ENCODE measurements around the gene RRP12. TPM values are rescaled to one million over a fixed set of nuclear protein-coding genes. Genes with fewer than 3 reads are reported as not detected.

The RRP12 gene
- total RNA-seq, 1 donor = 15.9 TPM

DNA sequence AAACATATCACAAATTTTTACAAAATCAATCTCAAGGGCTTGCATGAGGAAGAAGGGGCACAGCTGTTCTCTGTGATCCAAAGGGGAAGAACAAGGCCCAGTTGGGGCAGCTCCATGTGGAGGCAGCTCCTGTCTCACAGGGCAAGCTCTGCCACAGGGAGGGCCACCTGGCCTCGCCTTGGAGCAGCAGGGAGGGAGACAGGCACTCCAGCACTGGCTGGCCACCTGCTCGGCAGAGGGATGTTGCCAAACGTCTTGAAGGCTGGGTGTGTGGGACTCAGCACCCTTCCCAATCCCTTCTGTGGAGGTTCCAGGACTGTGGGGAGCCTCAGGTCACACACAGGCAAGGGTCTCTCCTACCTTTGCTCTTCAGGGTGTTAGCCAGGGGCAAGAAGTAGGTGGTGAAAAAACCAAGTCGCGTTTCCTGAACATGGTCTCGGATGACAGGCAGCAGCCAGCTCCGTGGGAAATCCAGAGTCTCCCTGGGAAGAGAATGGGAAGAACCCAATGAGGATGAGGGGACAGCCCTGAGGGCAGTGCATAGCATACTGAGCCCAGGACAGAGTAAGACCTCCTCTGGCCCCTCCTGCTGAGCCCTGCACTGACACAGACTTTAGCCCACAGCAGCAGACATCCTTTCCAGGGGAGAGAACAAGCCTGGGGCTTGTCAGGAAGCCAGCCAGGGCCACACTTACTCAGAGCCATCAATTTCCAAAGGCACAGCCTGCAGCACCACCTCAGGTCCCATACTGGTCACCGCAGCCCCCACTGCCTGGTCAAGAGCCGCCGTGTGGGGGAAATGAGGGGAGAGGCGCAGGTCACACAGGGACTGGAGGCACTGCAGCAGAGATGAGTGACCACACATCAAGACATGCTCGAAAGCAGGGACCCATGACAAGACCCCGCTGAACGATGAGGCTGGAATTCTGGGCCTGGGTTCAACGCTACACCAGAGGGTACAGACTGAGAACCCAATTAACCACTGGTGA, 21.9 kb downstream of the RRP12 start:
- Histone ChIP-seq H4K20me1 (ENCODE audit: insufficient read depth, low read length) (no peaks in the 10 kb centered on the region), H3K4me2 (ENCODE audit: insufficient read depth, low read length) (no peak overlapping the region), H3K27me3 (ENCODE audit: insufficient read depth, low read length) (no peaks in the 10 kb centered on the region), H3K9me3 (ENCODE audit: low read depth, low read length) (no peaks in the 10 kb centered on the region), H3K4me3 (ENCODE audit: insufficient read depth, low read length) (no peak overlapping the region), H3K36me3 (ENCODE audit: insufficient read depth, low read length) (peaks cover 63% of the 10 kb centered on the region), H3K27ac (ENCODE audit: low read depth, low read length) (no peak overlapping the region), H3K4me1 (ENCODE audit: insufficient read depth, low read length) (no peaks in the 10 kb centered on the region), H3K79me2 (ENCODE audit: insufficient read depth, low read length) (no peaks in the 10 kb centered on the region), H2AFZ (ENCODE audit: low read length) (no peak overlapping the region)
- TF ChIP-seq, protein P1, sequence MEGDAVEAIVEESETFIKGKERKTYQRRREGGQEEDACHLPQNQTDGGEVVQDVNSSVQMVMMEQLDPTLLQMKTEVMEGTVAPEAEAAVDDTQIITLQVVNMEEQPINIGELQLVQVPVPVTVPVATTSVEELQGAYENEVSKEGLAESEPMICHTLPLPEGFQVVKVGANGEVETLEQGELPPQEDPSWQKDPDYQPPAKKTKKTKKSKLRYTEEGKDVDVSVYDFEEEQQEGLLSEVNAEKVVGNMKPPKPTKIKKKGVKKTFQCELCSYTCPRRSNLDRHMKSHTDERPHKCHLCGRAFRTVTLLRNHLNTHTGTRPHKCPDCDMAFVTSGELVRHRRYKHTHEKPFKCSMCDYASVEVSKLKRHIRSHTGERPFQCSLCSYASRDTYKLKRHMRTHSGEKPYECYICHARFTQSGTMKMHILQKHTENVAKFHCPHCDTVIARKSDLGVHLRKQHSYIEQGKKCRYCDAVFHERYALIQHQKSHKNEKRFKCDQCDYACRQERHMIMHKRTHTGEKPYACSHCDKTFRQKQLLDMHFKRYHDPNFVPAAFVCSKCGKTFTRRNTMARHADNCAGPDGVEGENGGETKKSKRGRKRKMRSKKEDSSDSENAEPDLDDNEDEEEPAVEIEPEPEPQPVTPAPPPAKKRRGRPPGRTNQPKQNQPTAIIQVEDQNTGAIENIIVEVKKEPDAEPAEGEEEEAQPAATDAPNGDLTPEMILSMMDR (IDR thresholded peaks at IDR 0.05; ENCODE audit: extremely low read depth, low read depth, low read length) = no peak
- peak; percentile 52 for DNase-seq (ENCODE audit: insufficient read length, low spot score, missing footprints)

DNA sequence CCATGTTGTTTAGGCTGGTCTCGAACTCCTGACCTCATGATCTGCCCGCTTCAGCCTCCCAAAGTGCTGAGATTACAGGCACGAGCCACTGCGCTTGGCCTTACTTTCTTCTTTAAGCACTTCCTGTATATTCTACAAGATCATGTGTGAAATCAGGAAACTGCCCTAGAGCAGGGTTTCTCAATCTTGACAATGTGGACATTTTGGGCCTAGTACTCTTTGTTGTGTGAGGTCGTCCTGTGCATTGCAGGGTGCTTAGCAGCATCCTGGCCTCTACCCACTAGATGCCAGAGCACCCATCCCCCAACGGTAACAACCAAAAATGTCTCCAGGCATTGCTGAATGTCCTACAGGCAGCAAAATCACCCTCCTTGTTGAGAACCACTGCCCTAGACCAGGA, 24.7 kb downstream of the RRP12 start:
- Histone ChIP-seq H3K4me2 (ENCODE audit: insufficient read depth, low read length) (no peak overlapping the region), H3K27ac (ENCODE audit: low read depth, low read length) (no peak overlapping the region), H4K20me1 (ENCODE audit: insufficient read depth, low read length) (no peaks in the 10 kb centered on the region), H3K79me2 (ENCODE audit: insufficient read depth, low read length) (no peaks in the 10 kb centered on the region), H2AFZ (ENCODE audit: low read length) (no peak overlapping the region), H3K36me3 (ENCODE audit: insufficient read depth, low read length) (peaks cover 69% of the 10 kb centered on the region), H3K9me3 (ENCODE audit: low read depth, low read length) (no peaks in the 10 kb centered on the region), H3K4me1 (ENCODE audit: insufficient read depth, low read length) (no peaks in the 10 kb centered on the region), H3K27me3 (ENCODE audit: insufficient read depth, low read length) (no peaks in the 10 kb centered on the region), H3K4me3 (ENCODE audit: insufficient read depth, low read length) (no peak overlapping the region)
- TF ChIP-seq, protein P1 (IDR thresholded peaks at IDR 0.05; ENCODE audit: extremely low read depth, low read depth, low read length) = no peak
- peak; percentile 19 for DNase-seq (ENCODE audit: insufficient read length, low spot score, missing footprints)

DNA sequence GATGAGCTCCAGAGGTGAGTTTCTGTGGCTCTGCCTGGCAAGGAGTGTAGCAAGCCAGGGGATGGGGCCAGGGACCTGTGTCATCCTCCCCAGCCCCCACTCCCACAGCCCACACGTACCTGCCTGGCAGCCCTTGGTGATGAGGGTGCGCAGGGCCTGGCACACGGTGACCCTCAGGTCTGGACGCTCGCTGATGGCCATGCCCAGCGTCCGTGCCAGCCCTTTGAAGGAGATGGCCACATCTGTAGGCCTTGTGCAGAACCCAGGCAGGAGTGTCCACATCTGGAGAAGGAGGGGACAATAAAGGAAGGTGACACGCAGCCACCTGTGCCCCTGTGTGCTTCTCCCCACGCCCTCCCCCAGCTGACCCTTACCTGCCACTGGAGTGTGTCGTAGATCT, 27.7 kb downstream of the RRP12 start:
- Histone ChIP-seq H3K27ac (ENCODE audit: low read depth, low read length) (no peak overlapping the region), H2AFZ (ENCODE audit: low read length) (no peak overlapping the region), H3K4me1 (ENCODE audit: insufficient read depth, low read length) (no peaks in the 10 kb centered on the region), H3K36me3 (ENCODE audit: insufficient read depth, low read length) (peaks cover 61% of the 10 kb centered on the region), H3K4me3 (ENCODE audit: insufficient read depth, low read length) (no peak overlapping the region), H3K4me2 (ENCODE audit: insufficient read depth, low read length) (no peak overlapping the region), H4K20me1 (ENCODE audit: insufficient read depth, low read length) (no peaks in the 10 kb centered on the region), H3K27me3 (ENCODE audit: insufficient read depth, low read length) (no peaks in the 10 kb centered on the region), H3K9me3 (ENCODE audit: low read depth, low read length) (no peaks in the 10 kb centered on the region), H3K79me2 (ENCODE audit: insufficient read depth, low read length) (no peaks in the 10 kb centered on the region)
- TF ChIP-seq, protein P1 (IDR thresholded peaks at IDR 0.05; ENCODE audit: extremely low read depth, low read depth, low read length) = no peak
- DNase-seq (ENCODE audit: insufficient read length, low spot score, missing footprints) = peak; percentile 65

DNA sequence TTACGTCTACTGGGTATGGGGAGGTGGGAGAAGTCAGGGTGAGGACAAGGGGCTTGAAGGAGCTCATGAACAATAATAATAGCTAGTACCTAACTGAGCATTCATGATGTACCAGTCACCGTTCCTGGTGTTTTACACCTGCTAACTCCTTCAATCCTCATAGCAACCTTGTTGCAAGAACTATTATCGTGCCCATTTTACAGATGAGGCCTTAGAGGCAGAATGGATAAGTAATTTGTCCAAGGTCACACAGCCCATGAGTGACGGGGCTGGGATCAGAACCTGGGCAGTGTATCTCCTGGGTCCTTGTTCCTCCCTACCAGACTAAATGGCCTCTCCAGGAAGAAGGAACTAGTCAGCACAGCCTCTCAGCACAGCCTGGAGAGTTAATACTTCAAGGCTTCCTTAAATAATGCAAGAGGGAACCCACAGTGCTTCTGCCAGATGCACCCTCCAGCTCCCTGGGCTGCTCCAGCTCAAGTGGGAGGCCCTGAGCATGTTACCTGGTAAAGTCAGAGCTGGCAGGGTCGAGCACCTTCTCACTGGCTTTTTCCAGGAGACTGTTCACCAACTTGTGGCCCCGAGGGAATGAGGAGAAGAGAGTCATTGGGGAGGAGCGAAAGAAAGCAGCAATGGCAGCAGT, 28.8 kb downstream of the RRP12 start:
- Histone ChIP-seq H3K27me3 (ENCODE audit: insufficient read depth, low read length) (no peaks in the 10 kb centered on the region), H2AFZ (ENCODE audit: low read length) (no peak overlapping the region), H3K4me3 (ENCODE audit: insufficient read depth, low read length) (no peak overlapping the region), H3K27ac (ENCODE audit: low read depth, low read length) (no peak overlapping the region), H3K4me2 (ENCODE audit: insufficient read depth, low read length) (no peak overlapping the region), H3K36me3 (ENCODE audit: insufficient read depth, low read length) (peaks cover 52% of the 10 kb centered on the region), H3K79me2 (ENCODE audit: insufficient read depth, low read length) (no peaks in the 10 kb centered on the region), H4K20me1 (ENCODE audit: insufficient read depth, low read length) (no peaks in the 10 kb centered on the region), H3K9me3 (ENCODE audit: low read depth, low read length) (no peaks in the 10 kb centered on the region), H3K4me1 (ENCODE audit: insufficient read depth, low read length) (no peaks in the 10 kb centered on the region)
- peak; percentile 39 for DNase-seq (ENCODE audit: insufficient read length, low spot score, missing footprints)
- TF ChIP-seq, protein P1 (IDR thresholded peaks at IDR 0.05; ENCODE audit: extremely low read depth, low read depth, low read length) = no peak

Data from osteoblast (primary cell).